Hepatocyte (in vitro differentiated cells): ENCODE results near the gene MRPL55. TPM values are rescaled to one million over a fixed set of nuclear protein-coding genes. Genes with fewer than 3 reads are reported as not detected.

ENCODE experiments used
- DNase-seq: peaks from one replicate; pipeline ENCODE4 v3.0.0-alpha.2; 2016; ENCODE audit warnings: low spot score
- H2AFZ ChIP-seq: fragments of 200-600 bp; sonication (generic); 2 replicates; pipeline ENCODE4 v1.6.0; 2016; ENCODE audit warnings: antibody characterized with exemption, mild to moderate bottlenecking
- H3K27ac ChIP-seq: fragments of 200-600 bp; sonication (generic); 2 replicates; pipeline ENCODE4 v1.5.1; 2016; ENCODE audit warnings: mild to moderate bottlenecking
- H3K27me3 ChIP-seq: fragments of 200-600 bp; sonication (generic); 2 replicates; pipeline ENCODE4 v1.6.1; 2016
- H3K36me3 ChIP-seq: fragments of 200-600 bp; sonication (generic); replicated peaks from 2 replicates; pipeline ENCODE4 v1.5.1; 2016; ENCODE audit warnings: low read depth; ENCODE audit not compliant: insufficient read depth
- H3K4me1 ChIP-seq: fragments of 200-600 bp; sonication (generic); 2 replicates; pipeline ENCODE4 v1.5.1; 2016; ENCODE audit warnings: mild to moderate bottlenecking, moderate library complexity; ENCODE audit not compliant: insufficient read depth
- H3K4me2 ChIP-seq: fragments of 200-600 bp; sonication (generic); 2 replicates; pipeline ENCODE4 v1.6.0; 2016
- H3K4me3 ChIP-seq: fragments of 200-600 bp; sonication (generic); 2 replicates; pipeline ENCODE4 v1.5.1; 2016; ENCODE audit warnings: mild to moderate bottlenecking
- H3K79me2 ChIP-seq: fragments of 200-600 bp; sonication (generic); 2 replicates; pipeline ENCODE4 v1.6.0; 2017; ENCODE audit warnings: mild to moderate bottlenecking
- H3K9me2 ChIP-seq: fragments of 200-600 bp; sonication (generic); replicated peaks from 2 replicates; pipeline ENCODE4 v1.6.0; 2017; ENCODE audit warnings: mild to moderate bottlenecking; ENCODE audit not compliant: insufficient read depth
- H3K9me3 ChIP-seq: fragments of 200-600 bp; sonication (generic); 2 replicates; pipeline ENCODE4 v1.5.1; 2016; ENCODE audit warnings: low read depth, mild to moderate bottlenecking
- H4K20me1 ChIP-seq: fragments of 200-600 bp; sonication (generic); 2 replicates; pipeline ENCODE4 v1.6.0; 2016; ENCODE audit warnings: mild to moderate bottlenecking; ENCODE audit not compliant: insufficient read depth, poor library complexity, severe bottlenecking
- CTCF ChIP-seq: fragments of 200-600 bp; sonication (generic); IDR thresholded peaks from 2 replicates; pipeline ENCODE4 v1.5.1; 2016; ENCODE audit warnings: antibody characterized with exemption, mild to moderate bottlenecking; ENCODE audit not compliant: poor library complexity
- EZH2 ChIP-seq: fragments of 200-600 bp; sonication (generic); IDR thresholded peaks from 2 replicates; pipeline ENCODE4 v1.6.1; 2016; ENCODE audit warnings: antibody characterized with exemption, mild to moderate bottlenecking, borderline replicate concordance
- EZH2phosphoT487 ChIP-seq: fragments of 200-600 bp; sonication (generic); IDR thresholded peaks from one replicate; pipeline ENCODE4 v1.6.1; 2018; ENCODE audit warnings: antibody characterized with exemption, mild to moderate bottlenecking, low read depth, moderate library complexity; ENCODE audit not compliant: unreplicated experiment, severe bottlenecking
- WGBS: methylation state at CpG from one replicate; pipeline ENCODE4 v1.1.6; 2016; ENCODE audit warnings: low lambda C conversion rate; ENCODE audit errors: missing lambda C conversion rate; 5-methylcytosine and 5-hydroxymethylcytosine counted together
- polyA plus RNA-seq: library from polyadenylated mRNA; unstranded; fragments of >200 nt; fragmentation: Nextera tagmentation; extraction: Ambion mirVana; gene quantifications from 2 replicates; pipeline ENCODE4 v1.2.1, GENCODE V29; 2016
- total RNA-seq: library from RNA; depleted of rRNA; stranded (reverse); fragments of >200 nt; gene quantifications from 2 replicates; pipeline ENCODE4 v1.2.3, GENCODE V29; 2014

Gene MRPL55
- total and polyA plus RNA-seq, 2 experiments from 2014 or later = 64.8 to 130 TPM

GRCh38 chr1:228092342-228093049, 16.6 kb downstream of the MRPL55 start:
- Histone ChIP-seq H3K4me2 (no peak overlapping the region), H4K20me1 (peaks cover 100% of the 10 kb centered on the region), H3K4me1 (peaks cover 37% of the 10 kb centered on the region), H3K27me3 (no peaks in the 10 kb centered on the region), H3K4me3 (no peak overlapping the region), H2AFZ (no peak overlapping the region), H3K9me2 (no peaks in the 10 kb centered on the region), H3K79me2 (peaks cover 100% of the 10 kb centered on the region), H3K9me3 (peaks cover 8% of the 10 kb centered on the region), H3K36me3 (no peaks in the 10 kb centered on the region), H3K27ac (no peak overlapping the region)
- no peak for DNase-seq
- no peak for TF ChIP-seq EZH2
- TF ChIP-seq CTCF = no peak
- 94% methylated on average over 11 of the region's 11 CpGs for WGBS

GRCh38 chr1:228091084-228091483, 18.0 kb downstream of the MRPL55 start:
- Histone ChIP-seq H3K4me3 (no peak overlapping the region), H3K4me2 (peak overlapping the region; percentile 54), H4K20me1 (peaks cover 100% of the 10 kb centered on the region), H3K79me2 (peaks cover 100% of the 10 kb centered on the region), H3K9me2 (no peaks in the 10 kb centered on the region), H3K9me3 (peaks cover 8% of the 10 kb centered on the region), H3K4me1 (peaks cover 48% of the 10 kb centered on the region), H2AFZ (no peak overlapping the region), H3K36me3 (no peaks in the 10 kb centered on the region), H3K27ac (no peak overlapping the region), H3K27me3 (no peaks in the 10 kb centered on the region)
- 76% methylated on average over 4 of the region's 4 CpGs for WGBS
- no peak for TF ChIP-seq EZH2
- no peak for TF ChIP-seq CTCF
- no peak for TF ChIP-seq EZH2phosphoT487
- DNase-seq = no peak

GRCh38 chr1:228090613-228091081, 18.5 kb downstream of the MRPL55 start:
- no peaks in the 10 kb centered on the region for H3K9me2 ChIP-seq
- peaks cover 100% of the 10 kb centered on the region for H4K20me1 ChIP-seq
- 63% methylated on average over 2 of the region's 2 CpGs for WGBS
- H3K79me2 ChIP-seq = peaks cover 100% of the 10 kb centered on the region
- H3K27me3 ChIP-seq = no peaks in the 10 kb centered on the region
- H3K4me1 ChIP-seq = peaks cover 53% of the 10 kb centered on the region
- H3K4me3 ChIP-seq = no peak overlapping the region
- H3K4me2 ChIP-seq = peak overlapping the region; percentile 54
- H3K27ac ChIP-seq = no peak overlapping the region
- no peaks in the 10 kb centered on the region for H3K36me3 ChIP-seq
- H3K9me3 ChIP-seq = peaks cover 8% of the 10 kb centered on the region
- no peak for DNase-seq
- no peak for TF ChIP-seq CTCF
- TF ChIP-seq EZH2 = no peak
- no peak for TF ChIP-seq EZH2phosphoT487
- no peak overlapping the region for H2AFZ ChIP-seq
